ENCODE results near the gene CHMP6. TPM values are rescaled to one million over a fixed set of nuclear protein-coding genes. Genes with fewer than 3 reads are reported as not detected.

Gene CHMP6
- total RNA-seq, 1 experiment from 2014 or later = 17.4 TPM

DNA sequence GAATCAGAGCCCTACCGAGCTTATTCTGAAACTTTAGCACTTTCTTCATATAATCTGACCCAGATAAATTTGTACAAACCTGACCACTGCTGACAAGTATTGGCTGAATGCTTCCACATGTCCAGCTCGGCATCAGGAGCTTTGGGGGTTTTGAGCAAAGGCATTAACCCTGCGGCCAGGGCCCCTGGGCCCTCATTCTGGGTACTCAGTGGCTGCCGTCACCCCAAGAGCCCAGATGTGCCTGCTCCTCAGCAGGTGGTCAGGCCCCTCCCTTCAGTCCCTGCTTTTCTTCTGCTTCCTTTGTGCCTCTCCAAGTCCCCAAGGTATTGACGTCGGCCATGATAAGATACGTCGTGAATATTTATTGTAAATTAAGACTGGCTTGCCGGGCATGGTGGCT is 47.3 kb upstream of the CHMP6 start:
- intact Hi-C loops (cut with micrococcal nuclease; ENCODE audit: unreplicated experiment) = no loop called here
- no peaks in the 10 kb centered on the region for H3K79me2 ChIP-seq (ENCODE audit: low read depth)
- no peak overlapping the region for H3K4me3 ChIP-seq
- POLR2A ChIA-PET (ENCODE audit: unreplicated experiment) = no interaction called here
- H3K4me2 ChIP-seq = no peak overlapping the region
- H3K36me3 ChIP-seq (ENCODE audit: low read depth) = no peaks in the 10 kb centered on the region
- BruUV-seq (replicated peaks) = no TSS peak
- H3K27ac ChIP-seq = no peak overlapping the region
- CTCF ChIA-PET = no interaction called here
- no peak overlapping the region for H2AFZ ChIP-seq
- no peaks in the 10 kb centered on the region for H3K4me1 ChIP-seq (replicated peaks; ENCODE audit: insufficient read depth)
- no peaks in the 10 kb centered on the region for H4K20me1 ChIP-seq (ENCODE audit: insufficient read depth)
- no peak for DNase-seq
- TF ChIP-seq CTCF (conservative IDR thresholded peaks at IDR 0.05) = no peak
- TF ChIP-seq EZH2 (IDR thresholded peaks at IDR 0.05; ENCODE audit: low read depth) = no peak
- H3K27me3 ChIP-seq (ENCODE audit: insufficient read depth, low read depth) = no peaks in the 10 kb centered on the region
- H3F3A ChIP-seq (ENCODE audit: insufficient read depth, low read depth) = no peaks in the 10 kb centered on the region
- H3K9me2 ChIP-seq (ENCODE audit: insufficient read depth) = no peaks in the 10 kb centered on the region
- no peaks in the 10 kb centered on the region for H3K9me3 ChIP-seq (ENCODE audit: insufficient read depth, low read depth)

- no peak for DNase-seq
- Histone ChIP-seq H3F3A (ENCODE audit: insufficient read depth, low read depth) (no peaks in the 10 kb centered on the region), H3K27ac (no peak overlapping the region), H3K4me2 (no peak overlapping the region), H4K20me1 (ENCODE audit: insufficient read depth) (no peaks in the 10 kb centered on the region), H3K79me2 (ENCODE audit: low read depth) (no peaks in the 10 kb centered on the region), H3K4me1 (replicated peaks; ENCODE audit: insufficient read depth) (no peaks in the 10 kb centered on the region), H3K9me2 (ENCODE audit: insufficient read depth) (no peaks in the 10 kb centered on the region), H3K9me3 (ENCODE audit: insufficient read depth, low read depth) (no peaks in the 10 kb centered on the region), H3K36me3 (ENCODE audit: low read depth) (no peaks in the 10 kb centered on the region), H3K4me3 (no peak overlapping the region), H3K27me3 (ENCODE audit: insufficient read depth, low read depth) (no peaks in the 10 kb centered on the region), H2AFZ (no peak overlapping the region)
- intact Hi-C loops (cut with micrococcal nuclease; ENCODE audit: unreplicated experiment) = no loop called here
- no peak for TF ChIP-seq EZH2 (IDR thresholded peaks at IDR 0.05; ENCODE audit: low read depth)
- no peak for TF ChIP-seq CTCF (conservative IDR thresholded peaks at IDR 0.05)
- BruUV-seq (replicated peaks) = no TSS peak
- ChIA-PET CTCF (no interaction called here), POLR2A (ENCODE audit: unreplicated experiment) (no interaction called here)
Measured at GRCh38 chr17:80945736-80946135, 45.9 kb upstream of the CHMP6 start.

GRCh38 chr17:80946449-80946848 is 45.2 kb upstream of the CHMP6 start:
- Histone ChIP-seq H3K4me1 (replicated peaks; ENCODE audit: insufficient read depth) (no peaks in the 10 kb centered on the region), H2AFZ (no peak overlapping the region), H3K36me3 (ENCODE audit: low read depth) (no peaks in the 10 kb centered on the region), H3F3A (ENCODE audit: insufficient read depth, low read depth) (no peaks in the 10 kb centered on the region), H3K9me3 (ENCODE audit: insufficient read depth, low read depth) (no peaks in the 10 kb centered on the region), H3K4me3 (no peak overlapping the region), H3K27ac (no peak overlapping the region), H3K79me2 (ENCODE audit: low read depth) (no peaks in the 10 kb centered on the region), H4K20me1 (ENCODE audit: insufficient read depth) (no peaks in the 10 kb centered on the region), H3K27me3 (ENCODE audit: insufficient read depth, low read depth) (no peaks in the 10 kb centered on the region), H3K9me2 (ENCODE audit: insufficient read depth) (no peaks in the 10 kb centered on the region), H3K4me2 (no peak overlapping the region)
- intact Hi-C loops (cut with micrococcal nuclease; ENCODE audit: unreplicated experiment) = no loop called here
- ChIA-PET POLR2A (ENCODE audit: unreplicated experiment) (no interaction called here), CTCF (no interaction called here)
- no peak for DNase-seq
- no peak for TF ChIP-seq EZH2 (IDR thresholded peaks at IDR 0.05; ENCODE audit: low read depth)
- TF ChIP-seq CTCF (conservative IDR thresholded peaks at IDR 0.05) = no peak
- BruUV-seq (replicated peaks) = no TSS peak

Data from PC-9 (cell line).